ENCODE results near the gene STPG3. TPM values are rescaled to one million over a fixed set of nuclear protein-coding genes. Genes with fewer than 3 reads are reported as not detected.

STPG3 gene
- total and polyA plus RNA-seq, 2 of the 13 experiments (the other 11 are each of a cell fraction or from before 2014, with no cell fraction given): not detected

- TF ChIP-seq ZBTB33 (CRISPR knock-in tag; IDR thresholded peaks at IDR 0.05) (peak; percentile 95), ZNF335 (CRISPR knock-in tag; IDR thresholded peaks at IDR 0.05) (no peak), KDM6A (CRISPR knock-in tag; IDR thresholded peaks at IDR 0.05; ENCODE audit: low read depth) (no peak), FOXK2 (IDR thresholded peaks at IDR 0.05) (no peak), NR2C2 (CRISPR knock-in tag; IDR thresholded peaks at IDR 0.05; ENCODE audit: borderline replicate concordance) (peak; percentile 41), ZSCAN21 (CRISPR knock-in tag; IDR thresholded peaks at IDR 0.05; ENCODE audit: borderline replicate concordance) (peak; percentile 11; the same call in 1 of the 2 replicates), RAD21 (CRISPR knock-in tag; IDR thresholded peaks at IDR 0.05) (peak; percentile 94), MAFG (CRISPR knock-in tag; IDR thresholded peaks at IDR 0.05) (no peak; the same call in 1 of the 2 replicates), THYN1 (CRISPR knock-in tag; IDR thresholded peaks at IDR 0.05; ENCODE audit: borderline replicate concordance, low read depth) (no peak), PRDM10 (CRISPR knock-in tag; IDR thresholded peaks at IDR 0.05; ENCODE audit: low read depth) (no peak), TOPORS (CRISPR knock-in tag; IDR thresholded peaks at IDR 0.05) (no peak), KDM5A (IDR thresholded peaks at IDR 0.05; ENCODE audit: borderline replicate concordance, low read length) (0 out of 2 replicates have a peak, but pooled peaks have one; percentile 7), BCL6 (CRISPR knock-in tag; IDR thresholded peaks at IDR 0.05) (no peak; the same call in 1 of the 2 replicates), TP53 (CRISPR knock-in tag; conservative IDR thresholded peaks at IDR 0.05) (0 out of 2 replicates have a peak, but pooled peaks have one; percentile 45), ATF7-NPFF (CRISPR knock-in tag; IDR thresholded peaks at IDR 0.05; ENCODE audit: low read depth) (no peak; the same call in 1 of the 2 replicates), TCF7 (IDR thresholded peaks at IDR 0.05; ENCODE audit: low read depth) (no peak), ZNF18 (CRISPR knock-in tag; IDR thresholded peaks at IDR 0.05; ENCODE audit: insufficient replicate concordance) (no peak), ZNF350 (CRISPR knock-in tag; IDR thresholded peaks at IDR 0.05; ENCODE audit: borderline replicate concordance, low read depth) (peak; percentile 57; the same call in 1 of the 2 replicates), CCDC6 (CRISPR knock-in tag; IDR thresholded peaks at IDR 0.05) (no peak), DMTF1 (CRISPR knock-in tag; IDR thresholded peaks at IDR 0.05) (no peak)
Observed at GRCh38 chr9:137236238-137236935, 14.7 kb upstream of the STPG3 start (continued).

All from HepG2 (cell line).